ENCODE results near the gene KIF21B.

The KIF21B gene

GRCh38 chr1:201023517-201023902 lies at the start of gene KIF21B:
TSS of gene KIF21B (minus strand) at chr1:201023714. CDS start at chr1:201023383, 331 bp downstream.
- peak; percentile 91 for DNase-seq

GRCh38 chr1:201072922-201073321 lies 49.4 kb upstream of the KIF21B start:
- DNase-seq: no peak

GRCh38 chr1:201072149-201072548 lies 48.6 kb upstream of the KIF21B start:
- DNase-seq: peak; percentile 11

GRCh38 chr1:201069636-201070035 lies 46.1 kb upstream of the KIF21B start:
- DNase-seq: peak; percentile 9

- no peak for DNase-seq
Observed at GRCh38 chr1:201068976-201069375, 45.5 kb upstream of the KIF21B start.

GRCh38 chr1:201066986-201067385 lies 43.5 kb upstream of the KIF21B start:
- no peak for DNase-seq

- no peak for DNase-seq
Observed at GRCh38 chr1:201065686-201066085, 42.2 kb upstream of the KIF21B start.

- no peak for DNase-seq
Observed at GRCh38 chr1:201064806-201065205, 41.3 kb upstream of the KIF21B start.

- DNase-seq: no peak
Observed at GRCh38 chr1:201063145-201063544, 39.6 kb upstream of the KIF21B start.

- DNase-seq: no peak
Observed at GRCh38 chr1:201062511-201063091, 39.1 kb upstream of the KIF21B start.

GRCh38 chr1:201061886-201062285 lies 38.4 kb upstream of the KIF21B start:
- no peak for DNase-seq

GRCh38 chr1:201061049-201061448 lies 37.5 kb upstream of the KIF21B start:
- DNase-seq: no peak

GRCh38 chr1:201060586-201060985 lies 37.1 kb upstream of the KIF21B start:
- peak; percentile 17 for DNase-seq

- no peak for DNase-seq
Observed at GRCh38 chr1:201059871-201060555, 36.5 kb upstream of the KIF21B start.

GRCh38 chr1:201059401-201059800 lies 35.9 kb upstream of the KIF21B start:
- DNase-seq: no peak

GRCh38 chr1:201054091-201054543 lies 30.6 kb upstream of the KIF21B start:
- DNase-seq: peak; percentile 53

GRCh38 chr1:201053155-201053860 lies 29.8 kb upstream of the KIF21B start:
- no peak for DNase-seq

- DNase-seq: no peak
Observed at GRCh38 chr1:201051399-201051798, 27.9 kb upstream of the KIF21B start.

GRCh38 chr1:201050515-201051277 lies 27.2 kb upstream of the KIF21B start:
- no peak for DNase-seq

- no peak for DNase-seq
Observed at GRCh38 chr1:201049248-201049831, 25.8 kb upstream of the KIF21B start.

GRCh38 chr1:201048521-201048920 lies 25.0 kb upstream of the KIF21B start:
- no peak for DNase-seq

GRCh38 chr1:201044119-201044518 lies 20.6 kb upstream of the KIF21B start:
- no peak for DNase-seq

All from NCI-H510A treated with DMSO at 0.1 percent for 48 hours (cell line).